HEK293 (cell line): ENCODE measurements around the gene ZMYM3.

ENCODE experiments used
- GLIS2 ChIP-seq: fragments of 450-650 bp; formaldehyde crosslinking; IDR thresholded peaks from 2 replicates; pipeline ENCODE4 v1.5.1; 2016; ENCODE audit warnings: missing biosample characterization, missing genetic modification characterization
- KLF1 ChIP-seq: fragments of 450-650 bp; formaldehyde crosslinking; IDR thresholded peaks from 2 replicates; pipeline ENCODE4 v1.5.1; 2016; ENCODE audit warnings: missing biosample characterization, missing genetic modification characterization
- SETDB1 ChIP-seq: IDR thresholded peaks from one replicate; pipeline ENCODE4 v1.6.1; 2017; ENCODE audit warnings: mild to moderate bottlenecking, low read length, moderate library complexity, mixed read lengths; ENCODE audit not compliant: insufficient read length
- SP2 ChIP-seq: fragments of 450-650 bp; formaldehyde crosslinking; IDR thresholded peaks from 2 replicates; pipeline ENCODE4 v1.5.1; 2016; ENCODE audit warnings: missing biosample characterization, missing genetic modification characterization
- SP3 ChIP-seq: fragments of 450-650 bp; formaldehyde crosslinking; IDR thresholded peaks from 2 replicates; pipeline ENCODE4 v1.5.1; 2016; ENCODE audit warnings: missing biosample characterization, missing genetic modification characterization
- TCF7L2 ChIP-seq: IDR thresholded peaks from 2 replicates; pipeline ENCODE4 v1.6.1; 2011; ENCODE audit warnings: low read depth, mild to moderate bottlenecking, inconsistent platforms, low read length, moderate library complexity, borderline replicate concordance
- WT1 ChIP-seq: fragments of 450-650 bp; formaldehyde crosslinking; IDR thresholded peaks from 2 replicates; pipeline ENCODE4 v1.5.1; 2016; ENCODE audit warnings: missing biosample characterization, missing genetic modification characterization
- ZNF37A ChIP-seq: fragments of 450-650 bp; IDR thresholded peaks from 2 replicates; pipeline ENCODE4 v1.5.1; 2018; ENCODE audit warnings: missing biosample characterization, missing genetic modification characterization
- ZNF501 ChIP-seq: fragments of 450-650 bp; formaldehyde crosslinking; IDR thresholded peaks from 2 replicates; pipeline ENCODE4 v1.5.1; 2016; ENCODE audit warnings: missing biosample characterization, missing genetic modification characterization
- ZNF530 ChIP-seq: fragments of 450-650 bp; formaldehyde crosslinking; IDR thresholded peaks from 2 replicates; pipeline ENCODE4 v1.5.1; 2016; ENCODE audit warnings: low read depth, missing biosample characterization, missing genetic modification characterization
- ZNF560 ChIP-seq: fragments of 450-650 bp; formaldehyde crosslinking; IDR thresholded peaks from 2 replicates; pipeline ENCODE4 v1.5.1; 2017; ENCODE audit warnings: missing biosample characterization, missing genetic modification characterization, borderline replicate concordance
- ZNF561 ChIP-seq: fragments of 450-650 bp; IDR thresholded peaks from 2 replicates; pipeline ENCODE4 v1.5.1; 2018; ENCODE audit warnings: missing biosample characterization, missing genetic modification characterization, borderline replicate concordance
- ZNF660 ChIP-seq: fragments of 450-650 bp; IDR thresholded peaks from 2 replicates; pipeline ENCODE4 v1.5.1; 2018; ENCODE audit warnings: missing biosample characterization, mild to moderate bottlenecking, missing genetic modification characterization
- ZNF664 ChIP-seq: fragments of 450-650 bp; formaldehyde crosslinking; IDR thresholded peaks from 2 replicates; pipeline ENCODE4 v1.5.1; 2016; ENCODE audit warnings: missing biosample characterization, missing genetic modification characterization
- ZNF701 ChIP-seq: fragments of 450-650 bp; formaldehyde crosslinking; IDR thresholded peaks from 2 replicates; pipeline ENCODE4 v1.5.1; 2016; ENCODE audit warnings: missing biosample characterization, missing genetic modification characterization
- ZNF76 ChIP-seq: fragments of 450-650 bp; formaldehyde crosslinking; IDR thresholded peaks from 2 replicates; pipeline ENCODE4; 2016; ENCODE audit warnings: low read depth, missing biosample characterization, missing genetic modification characterization, borderline replicate concordance
- ZSCAN16 ChIP-seq: fragments of 450-650 bp; formaldehyde crosslinking; IDR thresholded peaks from 2 replicates; pipeline ENCODE4 v1.5.1; 2016; ENCODE audit warnings: missing biosample characterization, missing genetic modification characterization
- TF ChIP-seq, protein P1 (sequence below): fragments of 450-650 bp; formaldehyde crosslinking; conservative IDR thresholded peaks from 2 replicates; pipeline ENCODE4 v1.5.1; 2016; ENCODE audit warnings: low read depth, missing biosample characterization, missing genetic modification characterization
- TF ChIP-seq, protein P2 (sequence below): fragments of 450-650 bp; formaldehyde crosslinking; IDR thresholded peaks from 2 replicates; pipeline ENCODE4 v1.5.1; 2017; ENCODE audit warnings: missing biosample characterization, missing genetic modification characterization
- TF ChIP-seq, protein P3 (sequence below): fragments of 450-650 bp; formaldehyde crosslinking; IDR thresholded peaks from 2 replicates; pipeline ENCODE4 v1.5.1; 2016; ENCODE audit warnings: missing biosample characterization, missing genetic modification characterization
- TF ChIP-seq, protein P4 (sequence below): fragments of 450-650 bp; formaldehyde crosslinking; IDR thresholded peaks from 2 replicates; pipeline ENCODE4 v1.5.1; 2017; ENCODE audit warnings: missing biosample characterization, mild to moderate bottlenecking, missing genetic modification characterization, moderate library complexity
- TF ChIP-seq, protein P5 (sequence below): fragments of 450-650 bp; formaldehyde crosslinking; IDR thresholded peaks from 2 replicates; pipeline ENCODE4 v1.5.1; 2016; ENCODE audit warnings: missing biosample characterization, missing genetic modification characterization, low read depth
- TF ChIP-seq, protein P6 (sequence below): fragments of 450-650 bp; IDR thresholded peaks from 2 replicates; pipeline ENCODE4 v1.5.1; 2018; ENCODE audit warnings: missing biosample characterization, missing genetic modification characterization
- TF ChIP-seq, protein P7 (sequence below): fragments of 450-650 bp; formaldehyde crosslinking; IDR thresholded peaks from 2 replicates; pipeline ENCODE4 v1.5.1; 2017; ENCODE audit warnings: missing biosample characterization, missing genetic modification characterization
- TF ChIP-seq, protein P8 (sequence below): fragments of 450-650 bp; formaldehyde crosslinking; IDR thresholded peaks from 2 replicates; pipeline ENCODE4 v1.5.1; 2016; ENCODE audit warnings: missing biosample characterization, missing genetic modification characterization

ZMYM3 gene

DNA sequence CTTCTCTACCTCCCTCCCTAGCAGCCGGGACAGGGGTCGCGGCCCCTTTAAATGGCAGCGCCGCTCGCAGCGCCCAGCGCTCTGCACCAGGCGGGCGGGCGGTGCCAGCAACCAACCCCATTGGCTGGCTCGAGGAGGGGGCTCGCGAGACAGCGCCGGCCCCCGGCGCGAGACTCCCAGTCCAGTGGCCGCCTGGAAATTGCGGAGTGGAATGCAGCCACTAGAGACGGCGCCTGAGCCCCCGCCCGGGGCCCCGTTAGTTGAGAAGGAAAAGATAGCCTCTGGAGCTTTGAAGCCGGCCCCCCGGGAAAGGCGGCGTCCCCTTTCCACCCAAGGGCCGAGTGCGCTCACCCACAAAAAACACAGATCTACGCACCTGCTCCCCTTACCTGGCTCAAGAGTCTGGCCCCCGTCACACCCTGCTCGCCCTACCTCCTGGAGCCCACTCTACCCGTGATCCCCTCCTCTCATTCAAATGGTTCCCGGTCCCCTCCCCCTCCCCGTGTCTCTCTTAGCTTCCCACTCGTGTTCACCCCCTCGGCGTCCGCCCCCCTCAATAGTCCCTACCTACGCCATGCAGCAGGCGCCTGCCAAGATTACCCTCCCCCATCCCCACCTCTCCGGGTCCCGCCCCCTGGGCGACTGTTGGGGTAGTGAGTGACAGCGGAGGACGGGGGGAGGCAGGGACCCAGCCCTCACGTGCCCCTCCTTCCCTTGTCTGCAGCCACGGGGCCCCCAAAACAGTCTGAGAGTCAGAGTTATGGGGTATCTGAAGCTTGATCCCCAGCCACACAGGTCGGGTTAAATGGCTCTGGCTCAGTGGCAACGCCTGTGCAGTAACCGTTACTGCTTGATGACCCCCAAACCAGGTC, at the start of gene ZMYM3 (continued):
- TF ChIP-seq, protein P1, sequence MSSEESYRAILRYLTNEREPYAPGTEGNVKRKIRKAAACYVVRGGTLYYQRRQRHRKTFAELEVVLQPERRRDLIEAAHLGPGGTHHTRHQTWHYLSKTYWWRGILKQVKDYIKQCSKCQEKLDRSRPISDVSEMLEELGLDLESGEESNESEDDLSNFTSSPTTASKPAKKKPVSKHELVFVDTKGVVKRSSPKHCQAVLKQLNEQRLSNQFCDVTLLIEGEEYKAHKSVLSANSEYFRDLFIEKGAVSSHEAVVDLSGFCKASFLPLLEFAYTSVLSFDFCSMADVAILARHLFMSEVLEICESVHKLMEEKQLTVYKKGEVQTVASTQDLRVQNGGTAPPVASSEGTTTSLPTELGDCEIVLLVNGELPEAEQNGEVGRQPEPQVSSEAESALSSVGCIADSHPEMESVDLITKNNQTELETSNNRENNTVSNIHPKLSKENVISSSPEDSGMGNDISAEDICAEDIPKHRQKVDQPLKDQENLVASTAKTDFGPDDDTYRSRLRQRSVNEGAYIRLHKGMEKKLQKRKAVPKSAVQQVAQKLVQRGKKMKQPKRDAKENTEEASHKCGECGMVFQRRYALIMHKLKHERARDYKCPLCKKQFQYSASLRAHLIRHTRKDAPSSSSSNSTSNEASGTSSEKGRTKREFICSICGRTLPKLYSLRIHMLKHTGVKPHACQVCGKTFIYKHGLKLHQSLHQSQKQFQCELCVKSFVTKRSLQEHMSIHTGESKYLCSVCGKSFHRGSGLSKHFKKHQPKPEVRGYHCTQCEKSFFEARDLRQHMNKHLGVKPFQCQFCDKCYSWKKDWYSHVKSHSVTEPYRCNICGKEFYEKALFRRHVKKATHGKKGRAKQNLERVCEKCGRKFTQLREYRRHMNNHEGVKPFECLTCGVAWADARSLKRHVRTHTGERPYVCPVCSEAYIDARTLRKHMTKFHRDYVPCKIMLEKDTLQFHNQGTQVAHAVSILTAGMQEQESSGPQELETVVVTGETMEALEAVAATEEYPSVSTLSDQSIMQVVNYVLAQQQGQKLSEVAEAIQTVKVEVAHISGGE (tag by site-specific recombination): peak; percentile 49
- TF ChIP-seq ZNF701: no peak
- TF ChIP-seq SETDB1: no peak
- TF ChIP-seq WT1: 0 out of 2 replicates have a peak, but pooled peaks have one; percentile 20
- TF ChIP-seq ZNF76 (tag by site-specific recombination): peak; percentile 85
- TF ChIP-seq SP2 (tag by site-specific recombination): peak; percentile 68
- TF ChIP-seq, protein P2, sequence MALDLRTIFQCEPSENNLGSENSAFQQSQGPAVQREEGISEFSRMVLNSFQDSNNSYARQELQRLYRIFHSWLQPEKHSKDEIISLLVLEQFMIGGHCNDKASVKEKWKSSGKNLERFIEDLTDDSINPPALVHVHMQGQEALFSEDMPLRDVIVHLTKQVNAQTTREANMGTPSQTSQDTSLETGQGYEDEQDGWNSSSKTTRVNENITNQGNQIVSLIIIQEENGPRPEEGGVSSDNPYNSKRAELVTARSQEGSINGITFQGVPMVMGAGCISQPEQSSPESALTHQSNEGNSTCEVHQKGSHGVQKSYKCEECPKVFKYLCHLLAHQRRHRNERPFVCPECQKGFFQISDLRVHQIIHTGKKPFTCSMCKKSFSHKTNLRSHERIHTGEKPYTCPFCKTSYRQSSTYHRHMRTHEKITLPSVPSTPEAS (tag by site-specific recombination): no peak; the same call in 1 of the 2 replicates
- TF ChIP-seq ZNF37A (tag by site-specific recombination): no peak
- TF ChIP-seq ZNF530 (tag by site-specific recombination): no peak
- no peak for TF ChIP-seq TCF7L2
- no peak for TF ChIP-seq ZNF560 (tag by site-specific recombination)
- peak; percentile 21 for TF ChIP-seq KLF1 (tag by site-specific recombination)
- TF ChIP-seq, protein P3, sequence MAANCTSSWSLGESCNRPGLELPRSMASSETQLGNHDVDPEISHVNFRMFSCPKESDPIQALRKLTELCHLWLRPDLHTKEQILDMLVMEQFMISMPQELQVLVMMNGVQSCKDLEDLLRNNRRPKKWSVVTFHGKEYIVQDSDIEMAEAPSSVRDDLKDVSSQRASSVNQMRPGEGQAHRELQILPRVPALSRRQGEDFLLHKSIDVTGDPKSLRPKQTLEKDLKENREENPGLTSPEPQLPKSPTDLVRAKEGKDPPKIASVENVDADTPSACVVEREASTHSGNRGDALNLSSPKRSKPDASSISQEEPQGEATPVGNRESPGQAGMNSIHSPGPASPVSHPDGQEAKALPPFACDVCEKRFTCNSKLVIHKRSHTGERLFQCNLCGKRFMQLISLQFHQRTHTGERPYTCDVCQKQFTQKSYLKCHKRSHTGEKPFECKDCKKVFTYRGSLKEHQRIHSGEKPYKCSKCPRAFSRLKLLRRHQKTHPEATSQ (tag by site-specific recombination): peak; percentile 60; the same call in 1 of the 2 replicates
- TF ChIP-seq ZNF501: peak; percentile 64; the same call in 1 of the 2 replicates
- TF ChIP-seq, protein P4, sequence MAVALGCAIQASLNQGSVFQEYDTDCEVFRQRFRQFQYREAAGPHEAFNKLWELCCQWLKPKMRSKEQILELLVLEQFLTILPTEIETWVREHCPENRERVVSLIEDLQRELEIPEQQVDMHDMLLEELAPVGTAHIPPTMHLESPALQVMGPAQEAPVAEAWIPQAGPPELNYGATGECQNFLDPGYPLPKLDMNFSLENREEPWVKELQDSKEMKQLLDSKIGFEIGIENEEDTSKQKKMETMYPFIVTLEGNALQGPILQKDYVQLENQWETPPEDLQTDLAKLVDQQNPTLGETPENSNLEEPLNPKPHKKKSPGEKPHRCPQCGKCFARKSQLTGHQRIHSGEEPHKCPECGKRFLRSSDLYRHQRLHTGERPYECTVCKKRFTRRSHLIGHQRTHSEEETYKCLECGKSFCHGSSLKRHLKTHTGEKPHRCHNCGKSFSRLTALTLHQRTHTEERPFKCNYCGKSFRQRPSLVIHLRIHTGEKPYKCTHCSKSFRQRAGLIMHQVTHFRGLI (tag by site-specific recombination): peak; percentile 57; the same call in 1 of the 2 replicates
- peak; percentile 77; the same call in 1 of the 2 replicates for TF ChIP-seq ZNF561 (tag by site-specific recombination)
- TF ChIP-seq ZNF664: peak; percentile 55; the same call in 1 of the 2 replicates
- no peak for TF ChIP-seq ZNF660 (tag by site-specific recombination)
- peak; percentile 58 for TF ChIP-seq SP3 (tag by site-specific recombination)
- TF ChIP-seq GLIS2 (tag by site-specific recombination): peak; percentile 81; the same call in 1 of the 2 replicates
- TF ChIP-seq, protein P5, sequence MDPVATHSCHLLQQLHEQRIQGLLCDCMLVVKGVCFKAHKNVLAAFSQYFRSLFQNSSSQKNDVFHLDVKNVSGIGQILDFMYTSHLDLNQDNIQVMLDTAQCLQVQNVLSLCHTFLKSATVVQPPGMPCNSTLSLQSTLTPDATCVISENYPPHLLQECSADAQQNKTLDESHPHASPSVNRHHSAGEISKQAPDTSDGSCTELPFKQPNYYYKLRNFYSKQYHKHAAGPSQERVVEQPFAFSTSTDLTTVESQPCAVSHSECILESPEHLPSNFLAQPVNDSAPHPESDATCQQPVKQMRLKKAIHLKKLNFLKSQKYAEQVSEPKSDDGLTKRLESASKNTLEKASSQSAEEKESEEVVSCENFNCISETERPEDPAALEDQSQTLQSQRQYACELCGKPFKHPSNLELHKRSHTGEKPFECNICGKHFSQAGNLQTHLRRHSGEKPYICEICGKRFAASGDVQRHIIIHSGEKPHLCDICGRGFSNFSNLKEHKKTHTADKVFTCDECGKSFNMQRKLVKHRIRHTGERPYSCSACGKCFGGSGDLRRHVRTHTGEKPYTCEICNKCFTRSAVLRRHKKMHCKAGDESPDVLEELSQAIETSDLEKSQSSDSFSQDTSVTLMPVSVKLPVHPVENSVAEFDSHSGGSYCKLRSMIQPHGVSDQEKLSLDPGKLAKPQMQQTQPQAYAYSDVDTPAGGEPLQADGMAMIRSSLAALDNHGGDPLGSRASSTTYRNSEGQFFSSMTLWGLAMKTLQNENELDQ (tag by site-specific recombination): no peak
- TF ChIP-seq ZSCAN16 (tag by site-specific recombination): no peak
- TF ChIP-seq, protein P6, sequence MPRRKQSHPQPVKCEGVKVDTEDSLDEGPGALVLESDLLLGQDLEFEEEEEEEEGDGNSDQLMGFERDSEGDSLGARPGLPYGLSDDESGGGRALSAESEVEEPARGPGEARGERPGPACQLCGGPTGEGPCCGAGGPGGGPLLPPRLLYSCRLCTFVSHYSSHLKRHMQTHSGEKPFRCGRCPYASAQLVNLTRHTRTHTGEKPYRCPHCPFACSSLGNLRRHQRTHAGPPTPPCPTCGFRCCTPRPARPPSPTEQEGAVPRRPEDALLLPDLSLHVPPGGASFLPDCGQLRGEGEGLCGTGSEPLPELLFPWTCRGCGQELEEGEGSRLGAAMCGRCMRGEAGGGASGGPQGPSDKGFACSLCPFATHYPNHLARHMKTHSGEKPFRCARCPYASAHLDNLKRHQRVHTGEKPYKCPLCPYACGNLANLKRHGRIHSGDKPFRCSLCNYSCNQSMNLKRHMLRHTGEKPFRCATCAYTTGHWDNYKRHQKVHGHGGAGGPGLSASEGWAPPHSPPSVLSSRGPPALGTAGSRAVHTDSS: no peak
- TF ChIP-seq, protein P7, sequence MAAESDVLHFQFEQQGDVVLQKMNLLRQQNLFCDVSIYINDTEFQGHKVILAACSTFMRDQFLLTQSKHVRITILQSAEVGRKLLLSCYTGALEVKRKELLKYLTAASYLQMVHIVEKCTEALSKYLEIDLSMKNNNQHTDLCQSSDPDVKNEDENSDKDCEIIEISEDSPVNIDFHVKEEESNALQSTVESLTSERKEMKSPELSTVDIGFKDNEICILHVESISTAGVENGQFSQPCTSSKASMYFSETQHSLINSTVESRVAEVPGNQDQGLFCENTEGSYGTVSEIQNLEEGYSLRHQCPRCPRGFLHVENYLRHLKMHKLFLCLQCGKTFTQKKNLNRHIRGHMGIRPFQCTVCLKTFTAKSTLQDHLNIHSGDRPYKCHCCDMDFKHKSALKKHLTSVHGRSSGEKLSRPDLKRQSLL (tag by site-specific recombination): peak; percentile 91
- TF ChIP-seq, protein P8, sequence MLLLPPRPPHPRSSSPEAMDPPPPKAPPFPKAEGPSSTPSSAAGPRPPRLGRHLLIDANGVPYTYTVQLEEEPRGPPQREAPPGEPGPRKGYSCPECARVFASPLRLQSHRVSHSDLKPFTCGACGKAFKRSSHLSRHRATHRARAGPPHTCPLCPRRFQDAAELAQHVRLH (tag by site-specific recombination): no peak
